Stimulated activated naive CD8-positive, alpha-beta T cell treated with anti-CD3 and anti-CD28 coated beads, Interleukin-15, Interleukin-2, amounts not matched to agents 100 U/mL and 50 U/mL, for 24 hours (primary cell): Measurements from ENCODE around the gene FAM163A.
A peak's percentile ranks its signal among the peaks of the same experiment; 100 is the strongest.

Source experiments
- ATAC-seq: fragments of 150-1000 bp; cut with Tn5 transposase; one replicate; pipeline ENCODE4 v1.10.0; 2021
- DNase-seq: peaks from one replicate; pipeline ENCODE4 v3.0.0; 2021

FAM163A gene

DNA sequence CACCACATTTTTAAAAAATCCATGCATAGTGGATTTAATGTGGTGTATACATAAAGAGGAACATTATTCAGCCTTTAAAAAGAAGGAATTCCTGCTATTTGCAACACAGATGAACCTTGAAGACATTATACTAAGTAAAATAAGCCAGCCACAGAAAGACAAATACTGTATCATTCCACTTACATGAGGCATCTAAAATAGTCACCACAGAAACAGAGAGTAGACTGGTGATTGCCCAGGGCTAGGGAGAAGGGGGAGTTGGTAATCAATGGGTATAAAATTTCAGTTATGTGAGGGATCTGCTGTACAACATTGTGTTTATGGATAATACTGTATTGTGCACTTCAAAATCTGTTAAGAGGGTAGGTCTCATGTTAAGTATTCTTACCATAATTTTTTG is 10.0 kb downstream of the FAM163A start:
- DNase-seq (no peak), ATAC-seq (no peak)

DNA sequence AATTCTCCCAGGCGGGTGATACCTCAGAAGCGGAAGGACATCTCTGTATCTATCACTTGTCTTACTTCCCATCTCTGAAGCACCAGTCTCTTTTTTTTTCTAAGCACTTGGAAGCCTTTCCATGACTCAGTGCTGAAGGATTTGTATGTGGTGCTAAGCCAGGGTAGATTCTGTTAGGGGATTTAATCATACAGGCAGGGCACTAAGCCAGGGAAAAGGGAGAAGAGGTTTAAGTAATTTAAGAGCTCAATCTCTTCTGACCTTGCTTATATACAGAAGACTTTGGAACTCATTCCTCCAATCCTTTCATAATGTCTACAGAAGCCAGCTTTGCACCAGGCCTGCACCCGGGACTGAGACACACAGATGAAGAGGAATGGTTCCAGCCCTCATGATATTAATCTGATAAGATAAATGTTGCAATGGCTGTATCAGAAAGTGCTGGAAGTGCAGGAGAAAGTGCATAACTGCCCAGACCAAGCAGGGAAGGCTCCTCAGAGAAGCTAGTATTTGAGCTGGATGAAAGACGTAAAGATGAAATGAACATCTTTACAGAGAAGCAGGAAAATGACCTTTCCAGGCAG is 11.0 kb downstream of the FAM163A start:
- DNase-seq, result no peak
- no peak for ATAC-seq

DNA sequence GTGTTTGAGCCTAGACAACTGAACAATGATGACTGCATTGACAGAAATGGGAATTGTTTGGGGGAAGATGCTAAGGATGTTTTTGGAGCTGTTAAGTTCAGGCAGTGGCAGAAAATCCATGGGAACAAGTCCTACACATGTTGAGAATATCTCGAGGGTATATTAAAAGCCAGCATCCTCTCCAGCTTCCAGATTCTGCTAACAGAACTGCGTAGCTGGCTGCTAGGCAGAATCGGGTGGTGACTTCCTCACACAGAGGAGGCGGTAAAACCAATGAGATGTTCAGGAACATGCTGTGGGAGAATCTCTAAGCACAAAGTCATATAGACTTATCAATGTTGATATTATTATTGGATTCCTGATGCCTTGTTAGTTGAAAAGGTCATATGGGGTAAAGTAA is 14.8 kb downstream of the FAM163A start:
- ATAC-seq (no peak), DNase-seq (no peak)

DNA sequence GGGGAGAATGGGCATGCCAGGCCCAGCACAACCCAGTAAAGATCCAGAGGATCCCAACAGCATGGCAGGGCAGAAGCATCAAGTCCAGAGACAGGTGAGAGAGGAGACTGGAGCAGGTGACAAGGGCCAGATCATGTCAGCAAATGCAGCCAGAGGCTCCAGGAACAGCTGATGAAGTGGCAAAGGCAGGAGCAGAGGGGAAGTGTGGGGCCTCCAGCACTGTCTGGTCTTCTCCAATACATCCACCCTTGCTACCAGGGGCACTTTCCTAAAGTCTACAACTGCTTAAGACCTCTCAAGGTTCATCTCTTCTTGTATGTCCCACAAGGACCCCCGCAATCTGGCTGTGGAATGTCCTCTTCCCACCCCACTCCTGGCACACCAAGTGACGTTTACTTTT is 17.4 kb downstream of the FAM163A start:
- ATAC-seq (no peak), DNase-seq (no peak)

DNA sequence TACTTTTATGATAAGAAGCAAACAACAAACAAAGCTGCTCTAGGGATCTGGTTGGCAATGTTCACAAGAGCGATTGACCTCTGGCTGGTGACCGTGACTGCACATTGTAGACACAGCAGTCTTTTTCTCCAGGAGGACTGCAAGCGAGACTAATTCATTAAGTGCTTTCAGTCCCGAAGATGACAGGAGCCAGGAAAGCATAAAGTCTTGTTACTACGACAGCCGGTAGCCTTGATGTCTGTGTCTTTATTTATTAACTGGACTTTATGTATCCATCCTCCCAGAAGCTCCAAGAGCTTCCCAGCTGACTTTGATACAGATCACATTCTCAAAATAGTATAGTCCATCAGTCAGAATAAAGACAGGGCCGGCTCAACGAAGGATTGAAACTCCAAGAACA is 18.2 kb downstream of the FAM163A start:
- ATAC-seq (no peak), DNase-seq (no peak)

DNA sequence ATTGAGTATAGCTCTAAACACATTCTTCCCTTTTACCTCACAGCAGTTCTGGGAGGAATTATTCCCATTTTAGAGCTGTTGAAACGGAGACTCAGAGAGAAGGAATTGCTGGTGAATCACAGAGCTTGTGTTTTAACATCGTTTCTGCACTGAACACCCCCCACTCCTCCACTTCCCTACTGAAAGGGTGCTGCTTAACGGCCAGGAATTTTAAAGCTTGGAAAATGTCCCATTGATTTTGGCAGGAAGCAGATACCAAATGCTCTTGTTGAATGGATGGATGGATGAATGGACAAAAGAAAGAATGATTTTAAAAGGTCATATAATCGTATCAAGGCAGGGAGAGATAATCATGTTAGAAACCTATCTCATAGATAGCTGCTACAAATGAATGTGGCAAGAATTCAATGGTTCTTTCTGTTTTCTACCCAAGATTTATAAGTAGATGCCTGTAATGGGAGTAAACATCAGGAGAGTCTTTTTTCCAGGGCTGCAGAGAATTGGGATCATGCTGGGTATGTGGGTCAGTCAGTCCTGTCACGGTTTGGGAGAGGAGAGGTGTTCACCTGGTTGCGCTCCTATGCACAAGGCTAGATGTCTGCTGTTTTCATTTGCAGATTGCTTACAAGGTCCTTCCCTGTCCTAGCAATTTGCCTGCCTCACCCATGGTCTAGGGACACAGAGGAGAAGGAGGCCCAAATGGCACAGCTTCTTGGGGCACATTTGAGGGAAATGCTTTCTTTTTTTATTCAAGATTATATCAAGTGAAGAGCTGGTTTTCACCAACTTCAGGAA is 19.0 kb downstream of the FAM163A start:
- ATAC-seq, result no peak
- DNase-seq, result no peak

DNA sequence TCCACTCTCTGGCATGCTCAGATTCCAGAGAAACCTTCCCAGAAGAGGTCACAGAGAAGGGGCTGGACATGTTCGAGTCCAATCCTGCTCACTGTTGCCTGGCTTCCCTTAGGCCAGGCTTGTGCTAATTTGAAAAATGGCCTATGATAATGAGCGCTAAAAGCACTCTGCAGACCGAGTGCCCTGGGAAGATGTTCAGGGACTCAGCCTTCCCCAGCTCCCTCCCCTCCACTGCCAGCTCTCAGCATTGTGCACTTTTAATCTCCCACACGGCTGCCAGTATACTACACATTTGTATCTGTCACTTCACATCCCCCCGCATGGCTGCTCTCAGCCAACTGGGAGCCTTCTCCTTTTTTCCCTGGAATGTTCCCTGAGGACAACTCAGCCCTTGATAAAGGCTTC is 24.1 kb downstream of the FAM163A start:
- no peak for DNase-seq
- ATAC-seq, result no peak

DNA sequence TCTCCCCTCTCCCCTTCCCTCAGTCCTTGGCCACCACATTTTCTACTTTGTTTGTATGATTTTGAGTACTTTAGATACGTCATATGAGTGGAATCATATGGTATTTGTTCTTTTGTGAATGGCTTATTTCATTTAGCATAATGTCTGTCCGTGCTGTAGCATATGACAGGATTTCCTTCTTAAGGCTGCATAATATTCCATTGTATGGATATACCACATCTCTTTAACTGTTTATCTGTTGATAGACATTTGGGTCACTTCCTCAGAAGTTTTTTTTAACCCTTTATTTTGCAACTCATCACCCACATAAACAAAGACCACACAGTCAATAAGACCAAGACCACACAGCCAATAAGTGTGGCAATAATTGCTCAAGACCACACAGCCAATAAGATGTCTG is 24.9 kb downstream of the FAM163A start:
- DNase-seq (no peak), ATAC-seq (no peak)

DNA sequence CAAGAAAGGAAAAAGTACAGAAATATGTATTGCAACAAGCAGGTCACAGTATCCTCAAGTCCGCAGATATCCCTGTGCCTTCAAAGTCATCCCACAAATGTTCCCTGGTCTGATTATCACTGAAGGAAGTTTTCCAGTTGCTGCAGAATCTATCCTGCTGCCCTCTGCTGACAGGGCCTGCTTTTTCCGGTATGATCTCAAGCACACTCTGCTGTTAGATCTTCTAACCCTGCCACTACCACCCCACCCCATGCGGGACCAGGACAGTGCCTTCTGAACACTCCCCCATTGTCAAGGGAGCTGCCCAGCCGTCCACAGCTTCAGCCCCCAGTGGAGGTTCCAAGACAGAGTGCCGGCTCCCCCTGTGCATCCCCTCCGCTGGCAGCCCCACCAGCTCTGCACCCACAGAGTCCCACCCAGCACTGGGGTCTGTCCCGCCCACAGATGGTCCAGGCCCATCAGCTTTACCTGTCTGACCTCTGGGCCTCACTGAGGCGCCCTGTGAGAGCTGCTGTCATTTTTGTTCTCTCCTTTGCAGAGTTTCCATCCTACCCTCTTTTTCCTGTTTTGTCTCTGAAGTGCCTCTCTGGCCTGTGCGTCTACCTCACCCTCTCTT is 27.9 kb downstream of the FAM163A start:
- no peak for DNase-seq
- ATAC-seq, result no peak

DNA sequence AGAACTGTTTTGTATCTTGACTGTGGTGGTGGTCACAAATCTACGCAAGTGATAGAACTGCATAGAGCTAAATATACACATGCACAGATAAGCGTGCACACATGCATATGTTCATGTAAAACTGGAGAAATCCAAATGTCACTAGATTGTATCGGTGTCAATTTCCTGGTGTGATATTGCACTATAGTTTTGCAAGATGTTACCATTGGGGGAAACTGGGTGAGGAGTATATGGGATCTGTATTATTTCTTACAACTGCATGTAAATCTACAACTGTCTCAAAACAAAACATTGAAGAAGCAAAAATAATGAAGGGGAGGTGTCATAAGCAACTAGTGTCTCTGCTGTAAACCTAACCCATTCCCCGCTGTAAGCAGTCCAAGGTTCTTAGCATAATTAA is 30.2 kb downstream of the FAM163A start:
- DNase-seq (no peak), ATAC-seq (no peak)

DNA sequence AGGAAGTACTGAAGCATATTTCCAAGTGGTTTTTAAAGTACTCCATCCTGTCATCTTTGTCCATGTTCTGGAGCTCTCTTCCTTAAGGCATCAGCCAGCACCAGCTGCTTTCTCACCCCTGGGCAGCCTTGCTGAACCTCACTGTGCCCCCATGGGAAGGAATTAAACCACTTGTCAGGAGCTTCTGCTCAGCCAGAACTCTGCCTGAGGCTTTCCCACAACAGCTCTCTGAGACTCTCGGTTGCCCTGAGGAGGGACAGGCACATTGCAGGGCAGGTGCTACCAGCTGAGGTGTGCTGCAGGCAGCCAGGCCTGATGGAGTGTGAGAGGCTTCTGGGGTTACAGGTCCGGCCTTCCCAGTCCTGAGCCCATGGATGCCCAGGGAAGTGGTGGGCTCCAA is 30.9 kb downstream of the FAM163A start:
- ATAC-seq (peak; percentile 23), DNase-seq (no peak)

DNA sequence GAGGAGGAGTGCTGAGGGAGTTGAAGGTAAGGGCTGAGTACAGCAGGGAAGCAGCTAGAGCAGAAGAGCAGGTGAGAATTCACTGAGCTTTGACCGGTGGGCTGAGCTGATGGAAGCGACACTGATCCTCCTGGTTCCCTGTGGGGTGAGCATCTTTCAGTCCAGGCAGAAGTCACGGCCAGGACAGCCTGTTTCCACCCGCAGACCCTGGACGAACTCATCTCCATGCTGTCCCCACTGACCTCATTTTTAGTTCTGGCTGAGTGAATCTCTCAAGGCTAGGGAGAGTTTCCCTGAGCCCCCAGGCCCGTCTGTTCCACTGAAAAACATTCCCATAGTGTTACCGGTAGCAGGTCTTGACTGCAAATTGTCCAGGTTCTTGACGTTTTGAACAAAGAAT is 31.5 kb downstream of the FAM163A start:
- no peak for ATAC-seq
- no peak for DNase-seq

DNA sequence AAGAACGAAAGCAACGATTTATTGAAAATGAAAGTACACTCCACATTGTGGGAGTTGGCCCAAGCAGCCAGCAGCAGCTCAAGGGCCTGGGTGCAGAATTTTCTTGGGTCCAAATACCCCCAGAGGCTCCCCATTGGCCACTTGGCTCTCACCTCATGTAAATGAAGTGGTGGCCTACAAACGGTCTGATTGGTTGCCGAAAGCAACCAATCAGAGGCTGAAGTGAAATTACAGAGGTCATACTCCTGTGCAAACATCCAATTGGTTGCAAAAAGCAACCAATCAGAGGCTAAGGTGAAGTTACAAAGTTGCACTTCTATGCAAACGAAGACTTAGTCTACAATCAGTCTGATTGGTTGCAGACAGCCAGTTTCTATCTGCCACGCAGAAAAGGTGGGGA is 31.9 kb downstream of the FAM163A start:
- DNase-seq (no peak), ATAC-seq (no peak)

DNA sequence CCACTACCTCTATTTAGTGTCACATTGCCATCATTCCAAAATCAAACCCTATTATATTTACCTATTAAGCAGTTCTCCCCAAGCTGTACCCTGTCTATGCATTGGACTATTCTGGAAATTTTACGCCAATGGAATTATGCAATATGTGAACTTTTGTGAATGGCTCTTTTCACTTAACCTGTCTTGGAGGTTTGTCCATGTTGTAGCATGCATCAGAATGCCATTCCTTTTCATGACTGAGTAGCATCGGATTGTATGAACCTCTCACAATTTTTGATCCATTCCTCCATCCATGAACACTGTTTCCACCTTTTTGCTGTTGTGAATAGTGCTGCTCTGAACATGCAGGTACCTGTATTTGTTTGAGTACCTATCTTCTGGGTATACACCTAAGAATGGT is 33.7 kb downstream of the FAM163A start:
- DNase-seq (no peak), ATAC-seq (no peak)

DNA sequence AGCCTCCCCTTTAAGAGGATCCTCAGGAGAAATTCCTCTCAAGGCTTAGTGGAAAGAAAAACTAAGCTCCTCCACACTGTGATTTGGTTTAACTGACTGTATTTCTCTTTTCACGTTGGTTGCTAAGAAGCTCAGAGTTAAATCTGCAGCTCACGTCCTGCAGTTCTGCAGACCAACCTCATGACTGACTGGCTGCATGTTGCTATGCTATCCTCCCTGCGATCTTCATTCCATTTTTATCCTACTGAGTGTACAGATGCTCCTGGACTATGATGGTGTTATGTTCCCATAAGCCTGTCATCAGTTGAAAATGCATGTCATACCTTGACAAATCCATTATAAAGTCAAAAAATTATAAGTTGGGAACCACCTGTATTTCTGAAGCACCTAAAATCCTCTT is 34.6 kb downstream of the FAM163A start:
- no peak for ATAC-seq
- no peak for DNase-seq

DNA sequence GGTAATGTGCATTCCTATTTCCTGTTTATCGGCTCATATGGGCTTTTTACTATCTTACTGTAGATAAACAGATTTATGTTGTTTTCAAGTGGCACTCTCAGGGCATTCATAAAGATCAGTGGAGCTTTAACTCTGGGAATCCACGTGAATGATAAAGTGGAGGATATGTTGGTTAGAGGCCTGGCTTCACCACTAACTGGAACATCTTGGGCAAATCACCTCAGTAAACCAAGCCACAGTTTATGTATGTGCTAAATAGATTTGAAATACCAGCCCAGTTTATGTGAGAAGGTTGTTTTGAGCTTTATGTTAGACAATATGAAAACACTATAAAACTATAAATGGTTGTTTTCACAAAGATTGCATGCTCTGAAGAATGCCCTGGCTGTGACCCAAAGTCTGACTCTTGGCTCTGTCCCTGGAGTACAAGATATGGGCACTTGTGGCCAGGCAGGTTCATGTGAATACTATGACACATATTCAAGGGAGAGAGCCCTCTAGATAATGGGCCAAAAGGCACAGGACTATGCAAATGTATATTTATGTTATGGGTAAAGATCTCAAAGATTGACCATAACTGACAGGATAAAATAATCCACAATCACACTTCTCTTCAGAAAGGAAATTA is 36.7 kb downstream of the FAM163A start:
- ATAC-seq (no peak), DNase-seq (no peak)

DNA sequence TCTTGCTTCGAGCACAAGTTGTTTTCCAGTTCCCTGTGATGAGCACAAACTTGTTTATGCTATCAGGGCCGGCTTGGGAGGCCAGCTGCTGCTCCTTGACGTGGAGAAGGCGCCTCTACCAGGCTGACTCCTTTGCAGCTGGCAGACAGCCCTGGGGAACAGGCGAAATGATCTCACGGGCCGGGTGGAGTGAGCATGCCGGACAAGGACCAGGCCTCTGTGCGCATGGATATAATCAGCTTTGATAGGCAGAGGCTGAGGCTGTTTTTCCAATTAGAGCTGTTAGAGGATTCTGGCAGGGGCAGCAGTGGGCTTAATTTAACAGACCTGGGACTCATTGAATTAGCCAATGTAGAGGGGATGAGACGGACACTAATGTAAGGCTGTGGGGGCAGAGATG is 38.9 kb downstream of the FAM163A start:
- no peak for ATAC-seq
- no peak for DNase-seq

DNA sequence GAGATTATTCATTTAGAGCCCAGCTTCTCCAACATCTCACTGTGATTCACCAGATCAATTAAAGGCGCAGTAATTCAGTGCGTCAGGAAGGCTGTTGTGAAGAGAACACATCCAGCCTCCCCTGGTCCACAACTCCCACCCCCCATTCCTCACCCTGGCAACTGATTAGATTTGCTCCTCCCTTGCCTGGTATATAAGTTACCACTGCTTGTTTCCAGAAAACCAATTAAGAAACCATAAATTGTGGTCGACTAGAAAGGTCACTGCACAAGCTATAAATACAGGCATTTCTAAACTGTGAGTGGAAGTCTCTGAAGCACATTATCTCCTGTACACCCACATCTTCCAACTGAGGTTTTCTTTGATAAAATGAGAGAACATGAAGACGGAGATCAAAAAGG is 41.9 kb downstream of the FAM163A start:
- no peak for ATAC-seq
- DNase-seq, result no peak

DNA sequence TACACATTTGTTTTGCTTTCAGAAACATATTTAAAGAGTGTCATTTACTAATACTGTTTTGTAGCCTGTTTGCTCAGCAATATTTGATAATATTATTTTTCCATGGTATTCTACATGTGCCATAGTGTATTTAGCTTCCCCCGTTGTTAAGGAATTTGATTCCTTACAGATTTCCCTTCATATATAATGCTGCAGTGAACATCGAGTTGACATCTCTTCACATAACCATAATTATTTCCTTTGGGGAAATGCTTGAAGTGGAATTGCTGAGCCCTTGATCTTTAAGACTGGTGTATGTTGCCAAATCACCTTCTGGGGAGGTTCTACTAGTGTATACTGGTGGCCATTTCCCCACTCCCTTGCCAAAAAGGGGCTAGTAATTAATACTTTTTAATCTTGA is 42.6 kb downstream of the FAM163A start:
- DNase-seq (no peak), ATAC-seq (no peak)

DNA sequence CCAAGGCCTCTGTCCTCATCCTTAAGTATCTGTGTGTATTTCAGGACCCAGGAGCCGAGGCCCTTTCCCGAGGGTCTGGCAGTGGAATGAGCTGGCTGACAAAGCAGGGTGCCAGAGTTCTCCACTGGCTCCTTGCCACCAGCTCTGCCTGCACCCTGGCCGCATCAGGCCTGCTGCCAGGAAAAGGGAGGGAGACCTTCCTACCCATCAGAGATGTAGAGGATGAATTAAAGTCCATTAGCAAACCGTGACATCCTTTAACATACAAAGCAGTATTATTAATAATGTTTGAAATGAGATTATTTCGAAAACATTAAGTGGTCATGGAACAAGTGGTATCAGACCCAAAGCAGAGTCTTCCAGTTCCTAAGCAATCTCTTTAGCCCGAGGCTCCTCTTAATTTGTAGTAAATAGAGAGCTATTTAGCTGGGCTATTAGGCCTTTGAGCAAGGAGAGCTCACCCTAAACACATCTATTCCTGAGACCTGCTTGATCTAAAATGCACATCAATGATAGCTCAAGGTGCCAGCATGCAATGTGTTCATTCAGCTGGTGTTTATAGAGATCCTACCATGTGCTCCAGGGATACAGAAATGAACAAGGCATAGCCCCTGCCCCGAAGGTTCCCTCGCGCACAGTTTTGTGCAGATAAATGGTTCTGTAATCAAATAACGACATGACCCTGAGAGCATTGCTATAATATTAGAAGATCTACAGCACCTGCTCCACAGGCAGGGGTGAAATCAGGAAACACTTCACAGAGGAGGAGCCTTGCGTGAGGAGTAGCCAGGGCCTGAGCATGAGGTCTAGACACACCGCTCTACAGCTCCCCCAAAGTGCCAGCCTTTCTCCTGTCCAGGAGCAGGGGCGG is 44.0 kb downstream of the FAM163A start:
- no peak for DNase-seq

DNA sequence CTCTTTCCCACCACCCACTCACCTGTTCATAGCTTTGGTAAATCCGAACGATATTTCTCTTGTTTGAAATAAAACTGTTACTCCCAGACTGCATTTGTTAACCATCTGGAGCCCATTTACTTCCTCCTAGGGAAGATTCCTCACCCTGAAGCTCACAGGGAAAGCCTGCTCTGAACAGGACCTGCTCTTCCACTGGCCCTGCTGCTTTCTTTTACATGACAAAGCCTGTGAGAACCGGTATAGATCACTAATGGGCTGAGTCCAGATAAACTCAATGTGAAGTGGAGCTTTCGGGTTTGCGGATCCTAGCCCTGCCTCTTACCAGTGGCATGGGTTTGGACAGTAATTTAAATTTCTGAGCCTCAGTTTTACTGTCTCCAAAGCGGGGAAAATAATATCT is 45.2 kb downstream of the FAM163A start:
- no peak for DNase-seq
- ATAC-seq, result no peak

More for the DNA sequence above, 44.0 kb downstream of the FAM163A start:
- no peak for ATAC-seq

DNA sequence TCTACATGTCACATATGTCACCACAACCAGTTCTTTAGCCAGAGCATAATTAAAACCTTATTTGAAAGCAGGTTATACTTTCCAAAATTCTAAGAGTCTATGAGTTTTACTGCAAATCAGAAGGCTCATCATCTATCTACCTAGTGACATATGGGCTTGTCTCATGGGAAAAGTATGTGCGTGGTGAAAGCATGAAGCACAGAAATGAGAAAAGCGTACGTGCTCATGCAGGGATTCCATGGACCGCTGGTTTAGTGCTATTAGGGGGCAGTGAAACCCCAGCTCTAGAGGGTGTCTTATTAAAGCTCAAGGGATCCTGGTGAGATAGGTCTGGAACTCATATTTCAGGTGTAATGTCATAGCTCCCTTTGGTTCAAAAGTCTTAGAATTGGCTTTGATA is 50.2 kb downstream of the FAM163A start:
- ATAC-seq (no peak), DNase-seq (no peak)
